Measurements from ENCODE around the gene COL27A1.

The COL27A1 gene

DNA sequence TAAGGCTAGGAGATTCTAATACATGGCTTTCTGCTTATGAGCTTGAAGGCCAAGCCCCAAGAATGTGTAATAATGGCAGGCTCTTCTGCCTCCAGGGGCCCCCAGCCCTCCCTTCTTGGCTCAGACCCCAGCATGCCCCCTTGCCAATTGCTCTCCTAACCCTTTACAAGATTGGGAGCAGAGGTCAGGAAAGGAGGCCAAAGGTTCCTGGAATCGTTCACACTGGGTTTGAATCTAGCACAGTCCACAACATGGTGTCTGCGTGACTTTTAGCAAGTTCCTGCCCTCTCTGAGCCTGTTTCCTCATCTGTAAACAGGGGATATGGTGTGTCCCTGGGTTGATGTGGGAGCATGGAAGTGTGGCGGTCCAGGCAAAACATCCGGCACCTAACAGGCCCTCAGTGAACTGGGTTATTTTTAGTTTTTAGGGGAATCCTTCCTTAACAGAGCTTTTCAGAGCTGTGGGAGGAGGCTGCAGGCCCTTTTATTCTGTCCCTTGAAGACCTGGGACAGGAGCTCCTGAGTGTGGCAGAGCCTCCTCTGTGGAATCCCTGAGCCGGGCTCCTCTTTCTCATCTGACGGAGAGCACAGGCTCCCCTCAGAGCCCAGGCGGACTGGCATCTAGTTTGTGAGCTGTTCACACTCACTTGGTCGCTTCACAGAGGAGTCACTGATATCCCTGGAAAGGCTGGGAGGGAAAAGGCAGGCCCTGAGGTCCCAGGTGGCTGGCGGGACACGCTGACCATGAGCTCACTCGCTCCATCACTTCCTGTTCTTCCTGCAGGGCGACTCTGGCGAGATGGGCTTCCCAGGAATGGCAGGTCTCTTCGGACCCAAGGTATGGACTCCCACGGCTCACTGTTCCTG, 144.2 kb downstream of the COL27A1 start:
- TF ChIP-seq, protein P1, sequence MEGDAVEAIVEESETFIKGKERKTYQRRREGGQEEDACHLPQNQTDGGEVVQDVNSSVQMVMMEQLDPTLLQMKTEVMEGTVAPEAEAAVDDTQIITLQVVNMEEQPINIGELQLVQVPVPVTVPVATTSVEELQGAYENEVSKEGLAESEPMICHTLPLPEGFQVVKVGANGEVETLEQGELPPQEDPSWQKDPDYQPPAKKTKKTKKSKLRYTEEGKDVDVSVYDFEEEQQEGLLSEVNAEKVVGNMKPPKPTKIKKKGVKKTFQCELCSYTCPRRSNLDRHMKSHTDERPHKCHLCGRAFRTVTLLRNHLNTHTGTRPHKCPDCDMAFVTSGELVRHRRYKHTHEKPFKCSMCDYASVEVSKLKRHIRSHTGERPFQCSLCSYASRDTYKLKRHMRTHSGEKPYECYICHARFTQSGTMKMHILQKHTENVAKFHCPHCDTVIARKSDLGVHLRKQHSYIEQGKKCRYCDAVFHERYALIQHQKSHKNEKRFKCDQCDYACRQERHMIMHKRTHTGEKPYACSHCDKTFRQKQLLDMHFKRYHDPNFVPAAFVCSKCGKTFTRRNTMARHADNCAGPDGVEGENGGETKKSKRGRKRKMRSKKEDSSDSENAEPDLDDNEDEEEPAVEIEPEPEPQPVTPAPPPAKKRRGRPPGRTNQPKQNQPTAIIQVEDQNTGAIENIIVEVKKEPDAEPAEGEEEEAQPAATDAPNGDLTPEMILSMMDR (IDR thresholded peaks at IDR 0.05): no peak
- Histone ChIP-seq H3K9me3 (ENCODE audit: control insufficient read depth, low read length) (no peaks in the 10 kb centered on the region), H3K27me3 (ENCODE audit: control insufficient read depth, insufficient read depth, low read length) (no peaks in the 10 kb centered on the region), H2AFZ (no peak overlapping the region), H3K36me3 (ENCODE audit: control insufficient read depth, insufficient read depth, low read length) (no peaks in the 10 kb centered on the region), H3K4me2 (ENCODE audit: low read length) (no peak overlapping the region), H3K9ac (no peak overlapping the region), H3K4me3 (ENCODE audit: low read depth, low read length) (no peak overlapping the region), H3K27ac (no peak overlapping the region), H3K4me1 (no peaks in the 10 kb centered on the region), H3K79me2 (no peaks in the 10 kb centered on the region)

DNA sequence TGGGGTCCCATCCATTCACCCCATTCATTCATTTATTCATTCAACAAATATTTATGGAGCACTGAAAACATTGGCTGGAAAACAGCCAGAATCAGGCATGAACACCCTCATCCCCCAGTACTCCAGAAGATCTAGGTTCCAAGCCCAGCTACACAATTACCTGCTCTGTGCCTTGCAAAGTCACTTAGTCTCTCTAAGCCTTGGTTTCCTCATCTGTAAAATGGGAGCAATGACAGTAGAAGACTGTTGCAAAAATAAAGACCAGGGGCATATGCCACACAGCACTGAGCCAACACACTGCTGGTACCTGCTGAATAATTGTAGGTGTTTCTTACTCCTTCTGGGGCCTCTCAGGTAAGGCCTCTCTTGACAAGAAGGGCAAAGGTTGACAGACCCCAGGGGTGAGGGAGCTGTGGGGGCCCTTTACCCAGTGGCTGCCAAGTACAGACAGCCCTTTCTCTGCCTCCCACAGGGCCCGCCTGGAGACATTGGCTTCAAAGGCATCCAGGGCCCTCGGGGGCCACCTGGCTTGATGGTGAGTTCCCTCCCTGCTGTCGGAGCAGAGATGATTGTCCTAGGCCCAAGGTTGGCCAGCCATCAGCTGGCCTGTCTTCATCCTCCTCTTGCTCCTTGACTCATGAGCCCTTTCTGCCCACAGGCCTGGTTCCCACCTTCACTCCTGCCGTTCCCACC, 145.0 kb downstream of the COL27A1 start:
- H3K27ac ChIP-seq: no peak overlapping the region
- H3K9ac ChIP-seq: no peak overlapping the region
- H3K9me3 ChIP-seq (ENCODE audit: control insufficient read depth, low read length): no peaks in the 10 kb centered on the region
- no peaks in the 10 kb centered on the region for H3K36me3 ChIP-seq (ENCODE audit: control insufficient read depth, insufficient read depth, low read length)
- H3K4me3 ChIP-seq (ENCODE audit: low read depth, low read length): no peak overlapping the region
- no peak overlapping the region for H2AFZ ChIP-seq
- no peaks in the 10 kb centered on the region for H3K27me3 ChIP-seq (ENCODE audit: control insufficient read depth, insufficient read depth, low read length)
- no peaks in the 10 kb centered on the region for H3K79me2 ChIP-seq
- no peak overlapping the region for H3K4me2 ChIP-seq (ENCODE audit: low read length)
- TF ChIP-seq, protein P1 (IDR thresholded peaks at IDR 0.05): no peak
- H3K4me1 ChIP-seq: no peaks in the 10 kb centered on the region

GRCh38 chr9:114300846-114301797, 145.8 kb downstream of the COL27A1 start:
- no peak overlapping the region for H3K4me3 ChIP-seq (ENCODE audit: low read depth, low read length)
- H3K36me3 ChIP-seq (ENCODE audit: control insufficient read depth, insufficient read depth, low read length): no peaks in the 10 kb centered on the region
- no peak overlapping the region for H3K27ac ChIP-seq
- no peaks in the 10 kb centered on the region for H3K79me2 ChIP-seq
- H3K4me1 ChIP-seq: no peaks in the 10 kb centered on the region
- no peak overlapping the region for H2AFZ ChIP-seq
- TF ChIP-seq, protein P1 (IDR thresholded peaks at IDR 0.05): no peak
- H3K9ac ChIP-seq: no peak overlapping the region
- H3K9me3 ChIP-seq (ENCODE audit: control insufficient read depth, low read length): no peaks in the 10 kb centered on the region
- no peak overlapping the region for H3K4me2 ChIP-seq (ENCODE audit: low read length)
- no peaks in the 10 kb centered on the region for H3K27me3 ChIP-seq (ENCODE audit: control insufficient read depth, insufficient read depth, low read length)

GRCh38 chr9:114301798-114302565, 146.6 kb downstream of the COL27A1 start:
- no peaks in the 10 kb centered on the region for H3K79me2 ChIP-seq
- TF ChIP-seq, protein P1 (IDR thresholded peaks at IDR 0.05): no peak
- H3K27me3 ChIP-seq (ENCODE audit: control insufficient read depth, insufficient read depth, low read length): no peaks in the 10 kb centered on the region
- no peaks in the 10 kb centered on the region for H3K9me3 ChIP-seq (ENCODE audit: control insufficient read depth, low read length)
- no peak overlapping the region for H3K4me2 ChIP-seq (ENCODE audit: low read length)
- H3K36me3 ChIP-seq (ENCODE audit: control insufficient read depth, insufficient read depth, low read length): no peaks in the 10 kb centered on the region
- H3K4me1 ChIP-seq: no peaks in the 10 kb centered on the region
- no peak overlapping the region for H3K4me3 ChIP-seq (ENCODE audit: low read depth, low read length)
- H3K9ac ChIP-seq: no peak overlapping the region
- H2AFZ ChIP-seq: no peak overlapping the region
- no peak overlapping the region for H3K27ac ChIP-seq

Measured in parathyroid adenoma (tissue), 2 donors.